Central memory CD4-positive, alpha-beta T cell (primary cell): ENCODE measurements around the gene SIRT2.
"Not testable (repeated sequence)": the region's sequence is repeated elsewhere in the genome, so short reads cannot be mapped to it uniquely, and the experiment has no call there.

ENCODE experiments used
- DNase-seq: peaks from one replicate; pipeline ENCODE4 v3.0.0; 2022

The SIRT2 gene

GRCh38 chr19:38894968-38895367 lies 4.5 kb downstream of the SIRT2 start:
- DNase-seq, result no peak

- no peak for DNase-seq
These were observed 6.1 kb downstream of the SIRT2 start for GRCh38 chr19:38893341-38893771.

- DNase-seq, result no peak
These were observed 6.6 kb downstream of the SIRT2 start for GRCh38 chr19:38892841-38893240.

GRCh38 chr19:38891771-38892170 lies 7.6 kb downstream of the SIRT2 start:
- DNase-seq, result no peak

GRCh38 chr19:38890686-38891085 lies 8.7 kb downstream of the SIRT2 start:
- DNase-seq, result no peak

- no peak for DNase-seq
These were observed 9.6 kb downstream of the SIRT2 start for GRCh38 chr19:38889803-38890202.

- DNase-seq, result no peak
These were observed 10.5 kb downstream of the SIRT2 start for GRCh38 chr19:38888876-38889275.

GRCh38 chr19:38884691-38885090 lies 14.7 kb downstream of the SIRT2 start:
- not testable (repeated sequence) for DNase-seq

GRCh38 chr19:38883286-38883685 lies 16.1 kb downstream of the SIRT2 start:
- no peak for DNase-seq

- no peak for DNase-seq
These were observed 18.4 kb downstream of the SIRT2 start for GRCh38 chr19:38880882-38881609.

GRCh38 chr19:38880076-38880881 lies 19.1 kb downstream of the SIRT2 start:
- no peak for DNase-seq

- no peak for DNase-seq
These were observed 20.0 kb downstream of the SIRT2 start for GRCh38 chr19:38879400-38879751.

- DNase-seq, result no peak
These were observed 20.6 kb downstream of the SIRT2 start for GRCh38 chr19:38878575-38879399.

- peak; percentile 69 for DNase-seq
These were observed 21.4 kb downstream of the SIRT2 start, which contains the start of gene RINL for GRCh38 chr19:38877781-38878574. RINL (minus strand) TSS chr19:38878275; CDS start chr19:38876742, 1,533 bp downstream.

GRCh38 chr19:38875656-38876395 lies 23.6 kb downstream of the SIRT2 start:
- DNase-seq, result no peak

- DNase-seq, result not testable (repeated sequence)
These were observed 26.0 kb downstream of the SIRT2 start for GRCh38 chr19:38873400-38873799.

- no peak for DNase-seq
These were observed 28.8 kb downstream of the SIRT2 start for GRCh38 chr19:38870612-38871011.

- DNase-seq, result peak; percentile 92
These were observed 29.4 kb downstream of the SIRT2 start for GRCh38 chr19:38869836-38870607.

- DNase-seq, result peak; percentile 21
These were observed 30.1 kb downstream of the SIRT2 start for GRCh38 chr19:38869160-38869835.

GRCh38 chr19:38868551-38868950 lies 30.9 kb downstream of the SIRT2 start:
- DNase-seq, result no peak
